Measurements from ENCODE around the gene CCDC71L.

- TF ChIP-seq CTCF (IDR thresholded peaks at IDR 0.05) (no peak), MAX (IDR thresholded peaks at IDR 0.05; ENCODE audit: low read depth) (no peak), FOXM1 (IDR thresholded peaks at IDR 0.05; ENCODE audit: low read depth) (no peak), CHD2 (IDR thresholded peaks at IDR 0.05; ENCODE audit: low read length, partially characterized antibody) (no peak), RAD21 (IDR thresholded peaks at IDR 0.05; ENCODE audit: low read length) (no peak), RCOR1 (IDR thresholded peaks at IDR 0.05; ENCODE audit: low read length) (no peak), EZH2phosphoT487 (IDR thresholded peaks at IDR 0.05; ENCODE audit: borderline replicate concordance, low read depth) (no peak), SIN3A (IDR thresholded peaks at IDR 0.05; ENCODE audit: borderline replicate concordance, low read depth, low read length) (no peak), MXI1 (IDR thresholded peaks at IDR 0.05; ENCODE audit: low read depth, low read length) (no peak), REST (IDR thresholded peaks at IDR 0.05; ENCODE audit: low read depth, low read length) (no peak)
Measured at GRCh38 chr7:106621393-106622132, 39.4 kb downstream of the CCDC71L start.
